ENCODE data around the gene CDC20. TPM values are rescaled to one million over a fixed set of nuclear protein-coding genes. Genes with fewer than 3 reads are reported as not detected.
A peak's percentile ranks its signal among the peaks of the same experiment; 100 is the strongest.

CDC20 gene
- total and polyA plus RNA-seq, 2 of the 8 experiments (the other 6 are each of a cell fraction or from before 2014, with no cell fraction given): 214 to 221 TPM

DNA sequence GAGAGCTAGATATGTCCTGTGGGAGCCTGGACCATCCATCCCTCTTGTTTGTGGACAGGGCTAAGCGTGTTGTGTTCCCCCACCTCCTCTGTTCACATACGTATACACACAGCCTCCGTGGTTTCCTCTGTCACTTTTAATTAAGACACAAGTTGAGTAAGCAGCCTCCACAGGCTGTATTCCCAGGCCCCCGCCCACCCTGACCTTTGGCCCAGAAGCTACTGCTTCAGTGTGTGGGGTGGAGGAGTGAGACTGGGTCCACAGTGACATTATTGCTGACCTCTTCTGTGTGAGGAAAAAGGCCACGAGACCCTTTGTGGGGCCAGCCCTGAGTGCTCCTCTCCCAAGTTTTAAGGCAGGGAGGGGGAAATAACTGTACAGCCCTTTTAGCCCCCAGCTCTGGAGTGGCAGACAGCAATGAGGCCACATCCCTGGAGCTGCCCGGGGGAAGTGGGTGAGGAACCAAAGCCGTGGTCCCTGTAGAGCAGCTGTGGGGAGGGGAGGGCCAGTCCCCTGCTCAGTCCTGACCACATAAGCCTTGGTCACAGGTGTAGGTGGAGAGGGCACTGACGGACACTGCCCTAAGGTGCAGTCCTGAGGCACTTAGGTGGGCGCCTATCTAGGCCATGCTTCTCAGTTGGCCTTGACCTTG lies 4.6 kb downstream of the CDC20 start:
- Histone ChIP-seq H3K18ac (ENCODE audit: extremely low read depth, low read length) (no peak overlapping the region), H4K8ac (ENCODE audit: extremely low read depth, insufficient read depth, low read length) (no peak overlapping the region), H3K4me1 (replicated peaks in 1 of 4; ENCODE audit: control insufficient read depth in 3 of 4, insufficient read depth in 4 of 4, low read length in 3 of 4) (peaks cover 7 to 30% (median 18%) of the 10 kb centered on the region in 4 experiments), H3K4me2 (ENCODE audit: insufficient read depth in 1 of 2, low read depth in 2 of 2, low read length in 2 of 2) (no peak overlapping the region), H3K9me3 (ENCODE audit: insufficient read depth in 2 of 2, low read depth in 1 of 2, low read length in 1 of 2) (no peaks in the 10 kb centered on the region), H3K4ac (replicated peaks; ENCODE audit: insufficient read length, low read depth, low read length) (no peak overlapping the region), H3K56ac (replicated peaks; ENCODE audit: insufficient read length, low read depth, low read length) (no peak overlapping the region), H3K79me1 (ENCODE audit: low read depth, low read length) (peaks cover 19% of the 10 kb centered on the region), H2BK20ac (ENCODE audit: low read length) (no peak overlapping the region), H3K23me2 (ENCODE audit: low read depth, low read length) (peaks cover 16% of the 10 kb centered on the region), H3K79me2 (ENCODE audit: control insufficient read depth in 1 of 2, insufficient read depth in 2 of 2, low read length in 2 of 2) (peaks cover 10 to 27% of the 10 kb centered on the region in 2 experiments), H3K9ac (replicated peaks in 1 of 4; ENCODE audit: extremely low read depth in 1 of 4, low read depth in 3 of 4, low read length in 3 of 4) (no peak overlapping the region), H3K23ac (ENCODE audit: insufficient read length) (no peak overlapping the region), H2BK15ac (ENCODE audit: low read length) (no peak overlapping the region), H2BK120ac (replicated peaks; ENCODE audit: low read depth, low read length) (no peak overlapping the region), H2BK5ac (ENCODE audit: low read depth, low read length) (no peak overlapping the region; the same call in 1 of the 2 replicates), H4K5ac (ENCODE audit: insufficient read length, low read depth, low read length) (no peak overlapping the region), H2BK12ac (ENCODE audit: low read depth, low read length) (no peak overlapping the region), H3K14ac (ENCODE audit: insufficient read length) (no peak overlapping the region), H3K27me3 (replicated peaks in 1 of 4; ENCODE audit: control insufficient read depth in 3 of 4, extremely low read depth in 1 of 4, insufficient read depth in 3 of 4, low read length in 3 of 4) (no peaks in the 10 kb centered on the region), H4K20me1 (replicated peaks in 1 of 2; ENCODE audit: control insufficient read depth in 1 of 2, insufficient read depth in 2 of 2, low read length in 2 of 2) (peaks cover 10 to 21% of the 10 kb centered on the region in 2 experiments), H2AFZ (ENCODE audit: low read length) (no peak overlapping the region), H3K4me3 (ENCODE audit: extremely low read depth in 1 of 4, insufficient read depth in 2 of 4, low read depth in 3 of 4, low read length in 4 of 4) (no peak overlapping the region), H3K36me3 (ENCODE audit: control insufficient read depth in 2 of 4, insufficient read depth in 4 of 4, low read length in 3 of 4) (peaks cover 21 to 58% (median 35%) of the 10 kb centered on the region in 4 experiments), H2AK5ac (ENCODE audit: low read depth, low read length) (no peak overlapping the region), H3K27ac (ENCODE audit: low read depth, low read length) (no peak overlapping the region), H4K91ac (replicated peaks; ENCODE audit: insufficient read length, low read length) (no peak overlapping the region)
- peak; percentile 45 for TF ChIP-seq POLR2AphosphoS5 (IDR thresholded peaks at IDR 0.05; ENCODE audit: low read depth, low read length)
- TF ChIP-seq, protein P1, sequence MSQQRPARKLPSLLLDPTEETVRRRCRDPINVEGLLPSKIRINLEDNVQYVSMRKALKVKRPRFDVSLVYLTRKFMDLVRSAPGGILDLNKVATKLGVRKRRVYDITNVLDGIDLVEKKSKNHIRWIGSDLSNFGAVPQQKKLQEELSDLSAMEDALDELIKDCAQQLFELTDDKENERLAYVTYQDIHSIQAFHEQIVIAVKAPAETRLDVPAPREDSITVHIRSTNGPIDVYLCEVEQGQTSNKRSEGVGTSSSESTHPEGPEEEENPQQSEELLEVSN (IDR thresholded peaks at IDR 0.05): no peak
- ChIA-PET CTCF (ENCODE audit: partially characterized antibody) (interaction anchor here (0.6 to 1.3 kb wide), 5 partner anchors 14 to 137 kb away, joined by 3 to 5 read pairs (median 3); no protein-coding TSS in a partner anchor), POLR2A (ENCODE audit: partially characterized antibody) (interaction anchor here (0.6 to 2.6 kb wide), 6 partner anchors 10 to 218 kb away, joined by 3 to 14 read pairs (median 3); no protein-coding TSS in a partner anchor)
- WGBS, 2 experiments (ENCODE audit: extremely low coverage in 1 of 2, insufficient coverage in 1 of 2, insufficient read length in 1 of 2, insufficient replicate concordance in 2 of 2, low coverage in 1 of 2, low lambda C conversion rate in 2 of 2, missing lambda C conversion rate in 1 of 2): 87% methylated on average over 9 of the region's 9 CpGs; no CpG with 5 or more reads in 1 of the 2 experiments
- FAIRE-seq: no peak
- DNase-seq (ENCODE audit: low read depth in 1 of 2, low spot score in 2 of 2): no peak

Measured in H1 (cell line).